Gastrocnemius medialis (tissue), 4 donors: ENCODE results near the gene TMEM60.

Experiments
- POLR2A ChIP-seq, 2 donors: fragments of 450-650 bp; IDR thresholded peaks; one replicate each; pipeline ENCODE4 v1.6.1; 2017; ENCODE audit warnings: antibody characterized with exemption in 2 of 2, mild to moderate bottlenecking in 2 of 2, moderate library complexity in 2 of 2
- TF ChIP-seq, protein P1 (sequence below), 5 experiments: fragments of 450-650 bp in 3 of 5; fragments of 200-600 bp in 2 of 5; sonication (generic) in 2 of 5; IDR thresholded peaks in 4 of 5; conservative IDR thresholded peaks in 1 of 5; 1 replicate in 4 of 5; 2 replicates in 1 of 5; pipeline ENCODE4 v1.5.1; 2016 to 2019; ENCODE audit warnings: antibody characterized with exemption in 5 of 5, mild to moderate bottlenecking in 3 of 5, moderate library complexity in 3 of 5

DNA sequence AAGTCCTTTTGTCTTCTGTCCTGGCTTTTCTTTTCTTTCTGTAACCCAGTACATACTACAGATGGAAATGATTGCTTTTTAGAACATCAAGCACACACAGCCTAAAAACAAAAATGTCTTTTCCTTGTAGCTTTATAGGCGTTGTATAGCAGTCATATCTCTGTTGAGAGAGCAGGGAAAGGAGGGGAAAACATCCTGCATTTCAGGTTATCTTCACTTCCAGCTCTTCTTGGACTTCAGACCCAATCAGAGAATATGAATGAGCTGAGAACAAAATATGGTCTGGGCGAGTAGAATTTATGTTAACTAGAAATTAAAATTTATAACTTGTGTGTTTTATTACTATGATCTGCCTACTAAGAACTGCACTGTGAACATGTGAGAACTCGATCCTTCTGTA is 14.7 kb downstream of the TMEM60 start:
- TF ChIP-seq, protein P1, sequence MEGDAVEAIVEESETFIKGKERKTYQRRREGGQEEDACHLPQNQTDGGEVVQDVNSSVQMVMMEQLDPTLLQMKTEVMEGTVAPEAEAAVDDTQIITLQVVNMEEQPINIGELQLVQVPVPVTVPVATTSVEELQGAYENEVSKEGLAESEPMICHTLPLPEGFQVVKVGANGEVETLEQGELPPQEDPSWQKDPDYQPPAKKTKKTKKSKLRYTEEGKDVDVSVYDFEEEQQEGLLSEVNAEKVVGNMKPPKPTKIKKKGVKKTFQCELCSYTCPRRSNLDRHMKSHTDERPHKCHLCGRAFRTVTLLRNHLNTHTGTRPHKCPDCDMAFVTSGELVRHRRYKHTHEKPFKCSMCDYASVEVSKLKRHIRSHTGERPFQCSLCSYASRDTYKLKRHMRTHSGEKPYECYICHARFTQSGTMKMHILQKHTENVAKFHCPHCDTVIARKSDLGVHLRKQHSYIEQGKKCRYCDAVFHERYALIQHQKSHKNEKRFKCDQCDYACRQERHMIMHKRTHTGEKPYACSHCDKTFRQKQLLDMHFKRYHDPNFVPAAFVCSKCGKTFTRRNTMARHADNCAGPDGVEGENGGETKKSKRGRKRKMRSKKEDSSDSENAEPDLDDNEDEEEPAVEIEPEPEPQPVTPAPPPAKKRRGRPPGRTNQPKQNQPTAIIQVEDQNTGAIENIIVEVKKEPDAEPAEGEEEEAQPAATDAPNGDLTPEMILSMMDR (IDR thresholded peaks at IDR 0.05 in 4 of 5, conservative IDR thresholded peaks at IDR 0.05 in 1 of 5), result no peak
- no peak for TF ChIP-seq POLR2A (IDR thresholded peaks at IDR 0.05)
